GM19438 (cell line): ENCODE measurements around the gene KLF3.

Experiments used
- ATAC-seq: cut with Tn5 transposase; IDR thresholded peaks from one replicate; pipeline ENCODE4 v1.9.1; 2021; ENCODE audit warnings: low read depth; ENCODE audit not compliant: unreplicated experiment

Gene KLF3

DNA sequence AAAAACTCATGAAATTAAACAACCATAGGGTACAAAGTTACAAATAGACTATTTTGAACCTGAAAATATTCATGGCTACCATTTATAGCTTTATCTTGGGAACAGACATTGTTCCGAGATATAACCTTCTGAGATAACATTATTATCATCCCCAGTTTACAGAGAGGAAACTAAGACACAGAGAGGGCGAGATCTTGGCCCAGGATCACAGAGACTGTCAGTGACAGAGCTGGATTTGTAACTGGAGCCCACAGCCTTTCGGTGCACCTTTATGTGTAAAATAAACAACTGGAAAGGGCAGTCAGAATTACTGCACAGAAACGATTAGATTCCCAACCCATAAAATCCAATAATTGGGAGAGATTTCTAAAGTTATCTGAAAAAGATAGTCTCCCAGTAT, 28.4 kb downstream of the KLF3 start:
- no peak for ATAC-seq

DNA sequence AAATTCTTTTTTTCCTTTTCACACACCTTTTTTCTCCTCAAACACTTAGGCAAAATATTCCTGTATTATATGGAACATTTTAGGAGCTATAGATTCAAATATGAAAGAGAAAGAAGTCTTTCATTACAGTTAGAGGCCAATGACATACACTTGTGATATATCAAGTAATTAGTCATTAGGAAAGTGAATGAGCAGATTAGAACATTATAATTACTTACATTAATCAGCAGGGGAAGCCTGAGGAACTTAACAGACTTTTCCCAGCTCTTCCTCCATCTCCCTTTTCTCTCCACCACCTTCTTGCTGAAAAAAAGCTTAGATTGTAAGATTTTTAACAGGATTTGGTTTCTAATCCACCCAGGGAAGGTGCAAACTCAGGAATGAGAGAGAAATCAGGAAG, 29.6 kb downstream of the KLF3 start:
- no peak for ATAC-seq

DNA sequence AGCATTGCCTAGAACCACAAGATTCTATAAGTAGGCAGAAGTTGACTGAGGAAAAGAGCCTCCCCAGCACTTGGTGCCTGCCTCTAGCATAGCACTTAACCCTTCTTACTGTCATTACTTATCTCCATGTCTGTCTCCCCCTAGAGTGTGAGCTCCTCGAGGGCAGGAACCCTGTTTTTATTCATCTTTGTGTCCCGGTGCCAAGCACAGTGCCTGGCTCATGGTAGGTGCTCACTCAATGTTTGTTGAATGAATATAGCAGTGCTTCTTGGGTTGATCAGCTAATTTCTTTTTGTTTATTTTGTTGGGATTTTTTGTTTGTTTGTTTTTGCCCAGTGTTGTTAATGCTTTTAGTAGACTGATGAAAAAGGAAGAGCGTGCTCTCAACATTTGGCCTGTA, 30.3 kb downstream of the KLF3 start:
- ATAC-seq, result no peak

DNA sequence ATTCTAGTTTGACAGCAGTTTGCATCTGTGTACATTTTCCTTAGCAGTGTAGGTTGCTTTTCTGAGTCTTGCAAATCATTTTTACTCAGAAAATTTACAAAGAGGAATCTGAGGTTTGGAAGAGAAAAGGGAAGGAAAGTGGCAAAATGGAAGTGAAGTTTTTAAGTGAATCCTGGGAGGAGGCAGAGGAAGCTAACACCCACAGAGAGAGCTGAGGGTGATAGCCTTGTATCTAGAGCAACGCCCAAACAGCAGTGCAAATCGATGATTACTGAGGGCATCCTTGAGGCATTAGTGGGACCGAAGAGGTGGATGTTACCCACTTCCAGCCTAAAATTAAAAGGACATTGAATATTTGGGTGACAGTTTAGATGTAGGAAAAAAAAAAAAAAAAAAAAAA, 31.8 kb downstream of the KLF3 start:
- no peak for ATAC-seq

DNA sequence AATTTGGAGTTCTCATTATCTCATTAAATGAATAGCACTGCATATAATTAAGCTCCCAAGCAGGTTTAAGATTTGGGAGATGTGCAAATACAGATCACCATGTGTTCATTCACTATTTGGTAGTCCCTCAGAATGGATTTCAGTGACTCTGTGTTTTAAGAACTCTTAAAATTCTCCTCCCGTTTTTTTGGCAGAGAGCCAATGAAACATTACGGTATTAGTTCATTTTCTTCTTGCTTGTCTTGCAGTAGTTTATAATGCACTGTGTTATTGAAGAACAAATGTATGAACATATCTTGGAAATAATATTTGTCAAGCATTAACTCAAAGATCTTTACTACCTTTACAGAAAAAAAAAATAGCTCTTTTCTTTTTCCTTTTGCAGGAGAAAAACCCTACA, 32.7 kb downstream of the KLF3 start:
- ATAC-seq, result no peak

DNA sequence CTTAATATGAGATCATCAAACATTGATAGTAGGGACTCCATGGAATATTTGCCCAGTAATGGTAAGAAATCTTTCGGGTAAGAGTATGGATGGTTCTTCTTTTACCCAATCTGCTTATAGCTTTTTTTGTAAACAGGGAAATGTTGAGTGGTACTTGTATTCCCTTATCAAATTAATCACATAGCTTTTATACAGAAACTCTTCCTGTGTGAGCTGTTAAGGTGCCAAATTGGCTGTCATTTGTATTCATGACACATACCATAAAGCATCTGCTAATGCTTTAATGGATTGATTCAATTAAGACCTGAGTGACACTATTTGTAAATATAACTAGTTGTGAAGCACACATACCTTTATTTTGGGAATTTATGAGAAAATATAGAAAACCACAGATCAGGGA, 34.2 kb downstream of the KLF3 start:
- ATAC-seq, result no peak

DNA sequence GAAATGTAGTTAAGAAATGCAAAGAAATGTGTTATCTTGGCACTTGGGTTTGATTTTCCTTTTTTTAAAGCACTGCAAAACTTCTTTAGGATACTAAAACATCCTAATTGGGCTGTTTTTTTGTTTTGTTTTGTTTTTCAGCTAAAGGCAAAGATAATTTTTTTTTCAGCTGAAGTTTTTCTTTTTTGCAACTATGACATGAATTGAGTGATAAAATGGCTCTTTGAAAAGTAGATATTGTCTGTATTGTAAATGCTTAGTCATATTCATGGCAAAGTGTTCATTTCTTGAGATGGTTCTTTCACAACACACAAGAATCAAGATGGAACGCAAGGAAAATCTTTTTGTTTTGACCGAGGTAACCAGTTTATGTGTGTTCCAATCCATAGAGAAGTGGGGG, 35.1 kb downstream of the KLF3 start:
- ATAC-seq, result no peak

DNA sequence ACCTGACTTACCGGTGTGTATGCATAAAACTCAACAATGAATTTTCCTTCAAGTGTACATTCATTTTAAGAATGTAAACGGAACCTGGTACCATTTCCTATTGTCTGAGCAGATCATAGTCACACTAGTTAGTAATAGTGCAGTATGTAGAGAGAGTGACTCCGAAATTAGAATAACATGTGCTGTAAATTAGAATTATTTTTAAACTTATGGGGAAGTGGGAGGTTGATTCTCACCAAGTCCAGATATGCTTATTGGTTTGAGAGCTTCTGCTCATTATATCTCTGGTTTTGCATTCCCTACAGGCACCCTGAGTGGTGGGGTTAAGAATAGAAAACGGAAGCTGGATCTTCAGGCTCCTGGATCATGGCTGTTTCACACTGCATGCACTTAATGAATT, 39.6 kb downstream of the KLF3 start:
- no peak for ATAC-seq

DNA sequence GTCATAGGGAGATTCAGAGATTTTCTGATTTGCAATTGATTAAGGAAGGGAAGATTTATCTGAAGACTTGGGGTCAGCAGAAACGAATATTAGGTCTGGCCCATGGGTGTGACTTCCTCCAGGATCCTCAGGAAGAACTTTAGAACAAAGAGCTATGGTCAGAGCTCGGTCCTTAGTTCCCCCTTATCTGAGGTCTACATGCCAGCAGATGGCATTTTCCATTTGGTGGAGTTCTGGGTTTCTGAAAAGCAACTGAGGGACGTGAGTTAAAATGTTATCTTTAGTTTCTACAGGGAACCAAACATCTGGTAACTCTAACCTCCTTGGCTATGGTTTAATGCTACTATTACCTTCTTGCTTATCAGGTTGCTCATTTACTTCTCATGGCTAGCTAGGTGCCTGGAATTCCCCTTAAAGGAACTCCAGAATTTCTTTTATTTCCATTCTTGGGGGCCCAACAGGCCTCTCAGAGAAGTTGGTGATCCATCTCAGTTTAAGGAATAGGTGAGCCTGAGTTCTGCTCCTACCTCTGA, 40.7 kb downstream of the KLF3 start:
- ATAC-seq, result no peak

DNA sequence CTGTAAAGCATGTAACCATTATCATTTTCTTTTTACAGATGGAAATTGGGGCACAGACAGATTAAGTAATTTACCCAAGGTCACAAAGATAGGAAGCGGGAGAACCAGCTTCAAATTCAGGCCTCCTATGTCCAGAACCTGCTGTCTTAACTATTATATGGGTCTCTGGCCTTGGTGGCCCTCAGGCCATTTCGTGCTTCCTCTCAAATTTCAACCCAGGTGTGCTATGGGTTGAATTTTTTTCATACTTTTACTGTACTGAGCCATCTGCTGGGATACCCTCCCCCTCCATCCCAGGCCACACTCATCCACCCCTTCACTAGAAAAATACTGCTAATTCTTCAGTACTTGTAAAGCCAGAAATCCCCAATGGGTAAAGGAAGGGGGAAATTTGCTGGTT, 42.3 kb downstream of the KLF3 start:
- no peak for ATAC-seq

DNA sequence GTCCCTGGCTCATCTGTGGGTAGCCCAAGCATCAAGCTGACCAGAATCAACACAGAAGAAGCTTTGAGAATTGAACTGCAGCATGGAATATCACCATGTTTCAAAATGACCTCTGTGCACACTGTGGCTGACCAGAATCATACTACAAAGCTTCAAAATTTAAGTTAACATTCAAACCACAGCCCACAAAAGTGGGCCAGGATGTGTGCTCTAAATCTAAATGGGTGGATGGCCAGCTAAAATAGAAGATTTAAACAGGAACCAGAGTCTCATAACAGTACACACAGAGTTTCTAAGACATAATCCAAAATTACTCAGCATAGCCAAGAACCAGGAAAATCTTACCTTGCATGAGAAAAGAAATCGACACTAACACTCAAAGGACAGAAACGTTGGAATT, 46.1 kb downstream of the KLF3 start:
- no peak for ATAC-seq

DNA sequence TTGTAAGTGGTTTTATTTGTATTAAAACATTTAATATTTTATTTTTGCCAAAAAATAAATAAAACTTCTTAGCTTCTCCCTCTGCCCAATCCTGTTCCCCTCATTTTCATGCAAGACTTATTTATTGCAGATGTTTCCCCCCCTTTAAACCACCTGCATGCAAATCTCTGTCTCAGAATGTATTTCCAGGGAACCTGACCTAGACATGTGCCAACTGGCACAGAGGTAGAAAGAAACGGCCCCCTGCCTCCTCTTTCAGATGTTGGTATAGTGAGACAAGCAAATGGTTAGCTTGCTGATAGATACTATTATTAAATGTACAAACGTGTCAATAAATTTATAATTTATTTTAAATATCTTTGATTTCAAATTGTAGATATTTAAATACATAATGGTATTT, 47.1 kb downstream of the KLF3 start:
- no peak for ATAC-seq

DNA sequence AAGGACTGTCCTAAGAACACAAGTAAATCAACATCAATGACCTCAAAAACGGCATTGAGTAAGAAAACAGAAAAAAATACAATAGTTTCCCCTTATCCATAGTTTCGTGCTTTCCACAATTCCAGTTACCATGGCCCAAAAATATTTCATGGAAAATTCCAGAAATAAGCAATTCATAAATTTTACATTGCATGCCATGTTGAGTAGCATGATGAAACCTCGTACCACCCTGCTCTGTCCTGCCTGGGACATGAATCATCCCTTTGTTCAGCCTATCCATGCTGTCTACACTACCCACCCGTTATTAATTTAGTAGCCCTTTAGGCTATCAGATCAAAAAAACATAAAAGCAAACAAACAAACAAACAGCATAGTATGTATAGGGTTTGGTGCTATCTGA, 51.1 kb downstream of the KLF3 start:
- ATAC-seq, result no peak

DNA sequence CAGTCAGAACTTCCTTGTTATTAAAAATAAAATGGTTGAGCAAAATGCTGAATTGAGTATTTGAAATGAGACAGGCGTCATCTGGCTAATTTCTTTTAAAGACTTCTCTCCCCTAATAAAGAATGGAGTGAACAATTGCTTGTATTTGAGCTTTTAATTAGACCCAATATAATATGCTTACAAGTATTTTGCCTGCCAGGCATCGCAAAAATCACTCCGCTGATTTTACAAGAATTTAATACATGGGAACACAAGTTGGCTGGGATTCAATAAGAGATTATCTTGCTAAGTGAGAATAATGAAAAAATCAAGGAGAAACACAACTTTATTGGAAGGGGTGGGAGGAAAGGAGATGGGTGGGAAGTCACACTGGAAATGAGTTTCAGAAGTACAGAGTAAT, 52.3 kb downstream of the KLF3 start:
- ATAC-seq, result no peak

DNA sequence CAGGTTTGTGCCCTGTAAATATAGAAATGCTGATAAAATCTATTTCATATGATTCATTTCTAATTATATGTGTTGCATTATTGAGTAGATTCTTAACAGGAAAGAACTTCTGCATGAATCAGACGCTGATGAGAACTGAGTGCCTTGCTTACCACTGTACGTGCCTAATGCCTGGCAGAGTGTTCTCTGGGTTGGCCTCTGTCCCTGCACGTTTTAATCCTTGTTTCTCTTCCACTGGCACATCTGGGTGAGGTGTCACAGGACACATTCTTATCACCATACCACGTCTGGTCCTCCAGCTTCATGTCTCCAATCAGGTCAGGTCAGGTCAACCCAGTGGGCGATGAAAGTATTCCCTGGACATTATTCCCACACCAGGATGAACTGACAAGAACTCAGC, 53.6 kb downstream of the KLF3 start:
- ATAC-seq, result no peak

DNA sequence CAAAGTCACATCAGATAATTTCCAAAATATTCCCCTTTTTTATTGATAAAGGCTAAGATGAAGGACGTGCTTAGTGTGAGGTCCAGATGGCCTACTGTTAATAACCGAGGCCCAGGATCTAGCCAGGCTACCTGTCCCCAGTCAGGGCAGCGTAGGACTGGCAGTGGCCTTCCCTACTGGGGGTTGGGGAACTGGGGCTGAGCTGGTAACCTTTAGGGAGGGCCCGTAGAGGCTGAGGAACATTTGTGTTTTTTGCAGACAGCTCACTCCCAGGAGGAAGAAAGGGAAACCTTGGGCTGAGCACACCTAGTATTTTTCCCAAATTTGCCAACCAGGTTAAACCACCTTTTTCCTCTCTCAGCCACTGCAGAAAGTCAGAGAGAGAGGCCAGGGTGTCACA, 59.1 kb downstream of the KLF3 start:
- no peak for ATAC-seq

DNA sequence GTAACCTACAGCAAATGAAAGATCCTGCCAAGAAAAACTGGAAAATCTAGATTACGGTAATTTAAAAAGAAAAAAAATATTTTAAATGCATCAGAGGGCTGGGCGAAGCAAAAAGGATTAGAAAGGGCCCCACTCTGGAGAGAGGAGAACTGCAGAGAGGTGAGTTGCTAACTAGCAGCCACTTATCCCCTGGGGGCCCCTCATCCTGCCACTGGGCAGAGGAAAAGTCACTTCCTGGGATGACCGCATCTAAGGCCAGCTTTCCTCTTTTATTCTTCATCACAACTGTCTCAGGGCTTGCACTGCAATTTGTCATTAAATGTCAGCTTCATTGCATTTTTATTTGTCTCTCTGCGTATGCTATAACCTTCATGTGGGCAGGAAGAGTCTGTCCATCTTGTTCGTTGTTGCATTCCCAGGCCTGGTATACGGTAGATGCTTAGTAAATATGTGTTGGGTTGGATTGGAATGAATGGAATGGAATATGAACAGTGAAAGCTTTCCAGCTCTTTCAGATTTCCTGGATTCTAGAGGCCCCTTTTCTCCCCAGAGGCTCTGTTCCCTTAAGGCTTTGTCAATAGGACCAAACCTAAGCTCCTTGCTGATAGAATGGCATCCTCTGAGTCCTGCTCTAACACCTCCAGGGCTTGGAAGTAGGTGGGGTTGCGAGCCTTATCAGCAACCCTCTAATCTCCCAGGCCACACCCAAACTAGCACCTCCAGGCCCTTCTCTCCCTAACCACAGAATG, 59.9 kb downstream of the KLF3 start:
- no peak for ATAC-seq

DNA sequence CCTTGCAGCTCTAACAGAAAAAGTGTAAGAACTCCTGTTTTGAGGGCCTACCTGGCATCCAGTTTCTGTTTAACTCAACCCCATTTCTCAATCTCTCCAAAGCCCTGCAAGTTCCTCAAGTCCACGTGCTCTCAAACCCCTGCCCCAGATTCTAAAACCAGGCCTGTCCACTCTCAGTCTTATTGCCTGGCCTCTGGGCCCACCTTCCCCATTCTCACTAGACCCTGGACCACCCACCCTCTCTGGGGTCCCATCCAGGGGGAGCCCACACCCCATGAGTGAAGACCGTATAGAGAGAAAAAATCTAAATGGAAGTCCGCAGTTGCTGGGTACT, 60.4 kb downstream of the KLF3 start:
- ATAC-seq, result no peak

DNA sequence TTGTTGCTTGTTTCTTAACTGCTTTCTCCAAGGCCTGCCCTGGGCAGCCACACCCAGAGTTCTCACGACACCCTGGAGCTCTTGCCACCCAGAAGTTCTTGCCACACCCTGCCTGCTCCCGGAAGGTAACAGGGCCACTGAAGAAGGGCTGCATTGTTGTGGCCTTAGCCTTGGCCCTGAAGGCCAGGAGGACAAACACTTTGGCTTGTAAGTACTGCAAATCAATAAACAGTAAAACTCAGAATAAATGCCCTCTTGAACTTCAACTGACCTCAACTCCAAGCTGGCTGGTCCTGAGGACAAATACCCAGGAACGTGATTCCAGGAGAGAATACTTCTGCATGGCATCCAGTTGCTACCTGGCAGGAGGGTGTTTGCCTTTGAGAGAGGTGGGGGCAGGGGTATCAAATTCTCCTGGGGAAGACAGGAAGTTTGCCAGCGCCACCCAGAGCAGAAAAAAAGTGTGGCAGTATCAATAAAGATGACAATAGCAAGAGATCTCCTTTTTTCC, 64.7 kb downstream of the KLF3 start:
- no peak for ATAC-seq

DNA sequence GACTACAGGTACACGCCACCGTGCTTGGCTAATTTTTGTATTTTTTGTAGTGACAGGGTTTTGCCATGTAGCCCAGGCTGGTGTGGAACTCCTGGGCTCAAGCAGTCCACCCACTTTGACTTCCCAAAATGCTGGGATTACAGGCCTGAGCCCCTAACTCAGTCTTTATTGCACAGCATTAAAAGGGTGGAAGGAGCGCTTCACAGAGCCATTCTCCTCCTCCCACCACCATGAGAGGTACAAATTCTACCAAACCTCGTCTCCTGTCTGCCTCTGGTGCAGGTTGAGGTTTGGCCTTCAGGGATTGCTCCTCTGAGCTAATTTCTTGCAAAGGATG, 66.5 kb downstream of the KLF3 start:
- no peak for ATAC-seq

DNA sequence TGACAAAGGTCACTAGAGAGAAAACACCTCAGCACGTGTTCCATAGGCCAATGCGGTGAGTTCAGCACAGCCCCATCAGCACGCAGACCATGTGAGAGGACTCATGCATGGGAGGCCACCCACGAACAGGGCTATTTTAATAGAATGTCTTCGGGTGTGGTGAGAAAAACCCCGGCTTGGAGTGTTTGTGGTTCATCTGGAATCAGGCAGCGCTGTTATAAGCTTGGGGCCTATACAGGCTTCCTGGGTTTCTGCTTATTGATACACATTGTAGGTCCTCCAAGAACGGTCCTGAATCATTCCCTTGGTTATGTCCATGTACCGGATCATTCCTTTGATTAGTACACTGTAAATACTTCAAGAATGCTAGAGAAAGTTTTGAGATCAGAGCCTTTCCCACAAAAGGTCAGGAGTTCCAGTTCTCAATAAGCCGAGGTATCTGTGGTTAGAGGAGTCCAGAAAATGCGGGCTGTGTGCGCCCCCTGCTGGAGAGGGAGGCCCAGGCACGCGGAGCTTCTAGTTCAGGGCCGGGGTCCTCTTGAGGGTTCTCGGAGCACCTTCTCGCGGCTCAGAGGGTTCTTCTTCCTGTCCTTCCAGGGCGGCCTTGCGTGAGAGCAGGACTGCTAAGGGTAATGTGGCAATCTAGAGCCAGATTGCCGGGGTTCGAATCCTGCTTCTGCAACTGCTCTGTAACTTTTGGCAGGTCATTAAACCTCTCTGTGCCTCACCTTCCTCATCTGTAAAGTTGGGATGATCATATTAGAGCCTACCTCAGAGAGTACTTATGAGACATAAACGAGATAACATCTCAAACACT, 67.0 kb downstream of the KLF3 start:
- peak; percentile 67 for ATAC-seq

DNA sequence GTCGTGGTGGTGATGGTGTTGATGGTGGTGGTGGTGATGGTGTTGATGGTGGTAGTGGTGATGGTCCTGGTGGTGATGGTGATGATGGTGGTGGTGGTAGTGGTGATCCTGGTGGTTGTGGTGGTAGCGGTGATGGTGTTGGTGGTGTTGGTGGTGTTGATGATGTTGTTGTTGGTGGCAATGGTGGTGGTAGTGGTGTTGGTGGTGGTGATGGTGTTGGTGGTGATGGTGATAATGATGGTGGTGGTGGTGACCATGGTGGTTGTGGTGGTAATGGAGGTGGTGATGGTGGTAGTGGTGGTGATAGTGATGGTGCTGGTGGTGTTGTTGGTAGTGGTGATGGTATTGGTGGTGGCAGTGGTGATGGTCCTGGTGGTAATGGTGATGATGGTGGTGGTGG, 69.7 kb downstream of the KLF3 start:
- ATAC-seq, result no peak
